ENCODE results near the gene TUBA1C.

The TUBA1C gene

GRCh38 chr12:49295082-49295936 is 30.4 kb downstream of the TUBA1C start, which contains the start of gene PRPH:
PRPH (plus strand) TSS chr12:49295147; CDS start chr12:49295201, 54 bp downstream.
- H3K4me3 ChIP-seq (ENCODE audit: low read depth, low read length), result no peak within 1 kb of the TSS
- TF ChIP-seq, protein P1, sequence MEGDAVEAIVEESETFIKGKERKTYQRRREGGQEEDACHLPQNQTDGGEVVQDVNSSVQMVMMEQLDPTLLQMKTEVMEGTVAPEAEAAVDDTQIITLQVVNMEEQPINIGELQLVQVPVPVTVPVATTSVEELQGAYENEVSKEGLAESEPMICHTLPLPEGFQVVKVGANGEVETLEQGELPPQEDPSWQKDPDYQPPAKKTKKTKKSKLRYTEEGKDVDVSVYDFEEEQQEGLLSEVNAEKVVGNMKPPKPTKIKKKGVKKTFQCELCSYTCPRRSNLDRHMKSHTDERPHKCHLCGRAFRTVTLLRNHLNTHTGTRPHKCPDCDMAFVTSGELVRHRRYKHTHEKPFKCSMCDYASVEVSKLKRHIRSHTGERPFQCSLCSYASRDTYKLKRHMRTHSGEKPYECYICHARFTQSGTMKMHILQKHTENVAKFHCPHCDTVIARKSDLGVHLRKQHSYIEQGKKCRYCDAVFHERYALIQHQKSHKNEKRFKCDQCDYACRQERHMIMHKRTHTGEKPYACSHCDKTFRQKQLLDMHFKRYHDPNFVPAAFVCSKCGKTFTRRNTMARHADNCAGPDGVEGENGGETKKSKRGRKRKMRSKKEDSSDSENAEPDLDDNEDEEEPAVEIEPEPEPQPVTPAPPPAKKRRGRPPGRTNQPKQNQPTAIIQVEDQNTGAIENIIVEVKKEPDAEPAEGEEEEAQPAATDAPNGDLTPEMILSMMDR (IDR thresholded peaks at IDR 0.05; ENCODE audit: borderline replicate concordance, insufficient read depth, low read depth, low read length), result no peak

GRCh38 chr12:49296034-49296835 is 31.4 kb downstream of the TUBA1C start:
- no peak overlapping the region for H3K4me3 ChIP-seq (ENCODE audit: low read depth, low read length)
- TF ChIP-seq, protein P1 (IDR thresholded peaks at IDR 0.05; ENCODE audit: borderline replicate concordance, insufficient read depth, low read depth, low read length), result peak; percentile 91

DNA sequence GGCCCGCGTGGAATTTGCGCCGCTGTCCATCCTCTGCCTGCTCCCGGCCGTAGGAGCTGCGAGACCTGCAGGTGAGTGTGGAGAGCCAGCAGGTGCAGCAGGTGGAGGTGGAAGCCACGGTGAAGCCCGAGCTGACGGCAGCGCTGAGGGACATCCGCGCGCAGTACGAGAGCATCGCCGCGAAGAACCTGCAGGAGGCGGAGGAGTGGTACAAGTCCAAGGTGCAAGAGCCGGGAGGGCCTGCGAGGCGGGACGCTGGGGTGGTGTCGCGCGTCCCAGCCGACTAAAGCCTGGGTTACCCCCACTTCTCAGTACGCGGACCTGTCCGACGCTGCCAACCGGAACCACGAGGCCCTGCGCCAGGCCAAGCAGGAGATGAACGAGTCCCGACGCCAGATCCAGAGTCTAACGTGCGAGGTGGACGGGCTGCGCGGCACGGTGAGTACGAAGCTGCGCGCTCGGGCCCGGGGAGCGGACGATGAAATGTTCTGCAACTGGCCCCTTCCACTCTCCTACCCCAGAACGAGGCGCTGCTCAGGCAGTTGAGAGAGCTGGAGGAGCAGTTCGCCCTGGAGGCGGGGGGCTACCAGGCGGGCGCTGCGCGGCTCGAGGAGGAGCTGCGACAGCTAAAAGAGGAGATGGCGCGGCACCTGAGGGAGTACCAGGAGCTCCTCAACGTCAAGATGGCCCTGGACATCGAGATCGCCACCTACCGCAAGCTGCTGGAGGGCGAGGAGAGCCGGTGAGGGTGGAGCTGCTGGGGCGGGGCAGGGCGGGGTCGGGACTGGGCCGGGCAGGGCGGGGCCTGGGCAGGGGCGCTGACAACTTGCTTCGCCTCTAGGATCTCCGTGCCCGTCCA is 32.2 kb downstream of the TUBA1C start:
- peak overlapping the region; percentile 19 for H3K4me3 ChIP-seq (ENCODE audit: low read depth, low read length)
- TF ChIP-seq, protein P1 (IDR thresholded peaks at IDR 0.05; ENCODE audit: borderline replicate concordance, insufficient read depth, low read depth, low read length), result 0 out of 2 replicates have a peak, but pooled peaks have one; percentile 3

- TF ChIP-seq, protein P1 (IDR thresholded peaks at IDR 0.05; ENCODE audit: borderline replicate concordance, insufficient read depth, low read depth, low read length), result no peak
These were observed 32.8 kb downstream of the TUBA1C start for GRCh38 chr12:49297695-49298060.

DNA sequence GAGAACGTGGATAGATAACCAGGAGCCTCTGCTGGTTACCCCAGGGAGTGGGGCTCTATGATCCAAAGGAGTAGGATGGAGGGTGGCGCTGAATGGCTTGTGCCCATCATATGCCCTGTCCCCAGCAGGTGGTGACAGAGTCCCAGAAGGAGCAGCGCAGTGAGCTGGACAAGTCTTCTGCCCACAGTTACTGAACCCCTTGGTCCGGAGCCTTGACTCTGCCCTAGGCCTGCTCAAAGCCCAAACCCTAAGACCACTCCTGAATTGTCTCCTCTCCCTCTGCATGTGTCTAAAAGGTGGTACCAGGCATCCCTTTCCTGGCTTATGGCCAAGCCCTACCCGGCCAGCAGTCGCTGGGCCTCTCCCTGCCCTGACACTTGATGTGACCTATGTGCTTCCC is 33.3 kb downstream of the TUBA1C start:
- H3K4me3 ChIP-seq (ENCODE audit: low read depth, low read length), result no peak overlapping the region
- TF ChIP-seq, protein P1 (IDR thresholded peaks at IDR 0.05; ENCODE audit: borderline replicate concordance, insufficient read depth, low read depth, low read length), result peak; percentile 9; the same call in 1 of the 2 replicates

More at GRCh38 chr12:49297695-49298060, 32.8 kb downstream of the TUBA1C start:
- no peak overlapping the region for H3K4me3 ChIP-seq (ENCODE audit: low read depth, low read length)

DNA sequence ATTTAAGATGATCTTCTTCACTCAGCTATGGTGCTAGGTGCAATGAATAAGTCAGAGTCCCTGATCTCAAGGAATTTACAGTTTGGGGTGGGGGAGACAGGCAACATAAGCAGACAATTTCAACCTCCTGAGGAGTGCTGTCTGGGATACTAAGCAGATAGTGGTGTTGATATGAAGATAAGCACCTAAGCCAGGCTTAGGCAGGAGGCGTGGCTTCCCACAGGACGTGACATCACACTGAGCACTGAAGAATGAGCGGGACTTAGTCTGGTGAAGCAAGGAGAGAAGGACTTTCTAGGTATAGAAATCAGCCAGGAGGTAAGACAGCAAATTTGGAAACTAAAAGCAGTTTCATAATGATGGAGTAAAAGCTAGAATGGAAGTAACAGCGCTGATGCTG is 36.9 kb downstream of the TUBA1C start:
- no peak overlapping the region for H3K4me3 ChIP-seq (ENCODE audit: low read depth, low read length)
- TF ChIP-seq, protein P1 (IDR thresholded peaks at IDR 0.05; ENCODE audit: borderline replicate concordance, insufficient read depth, low read depth, low read length), result no peak
